ENCODE results near the gene ACER2. TPM values are rescaled to one million over a fixed set of nuclear protein-coding genes. Genes with fewer than 3 reads are reported as not detected.

ACER2 gene
- total RNA-seq, 1 experiment from 2014 or later = 9.6 TPM

DNA sequence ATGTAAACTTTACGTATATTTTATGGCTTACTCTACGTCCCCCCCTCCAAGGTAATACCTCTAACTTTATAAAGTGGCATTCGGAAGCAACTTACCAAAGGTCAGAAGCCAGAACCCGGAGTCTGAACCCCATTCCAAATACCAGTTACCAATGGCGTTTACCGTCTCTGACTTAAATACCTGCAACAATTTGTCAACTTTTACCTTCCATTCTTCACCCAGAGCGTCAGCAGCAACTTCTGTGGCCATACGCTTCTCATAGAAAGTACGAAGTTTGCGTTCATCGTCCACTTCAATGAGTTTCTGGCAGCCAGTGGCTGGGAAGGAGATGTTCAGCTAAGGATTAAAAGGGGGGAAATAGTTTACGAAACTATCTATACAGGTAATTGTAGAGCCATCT, 29.5 kb upstream of the ACER2 start:
- Histone ChIP-seq H2BK120ac (ENCODE audit: low read depth, low read length, poor library complexity, severe bottlenecking) (no peak overlapping the region), H4K20me1 (ENCODE audit: control insufficient read depth, insufficient read depth, insufficient read length) (no peaks in the 10 kb centered on the region), H4K91ac (ENCODE audit: insufficient read length, low read depth, low read length) (no peak overlapping the region), H4K5ac (ENCODE audit: insufficient read length, low read depth, low read length) (peak overlapping the region; percentile 94), H2BK12ac (ENCODE audit: insufficient read length, low read depth, low read length) (no peak overlapping the region), H3K4me2 (ENCODE audit: insufficient read depth, insufficient read length, low read length) (peak overlapping the region; percentile 88), H3K14ac (ENCODE audit: insufficient read depth, low read length) (peak overlapping the region; percentile 94; the same call in 1 of the 2 replicates), H3K4me1 (ENCODE audit: insufficient read depth, low read length) (peaks cover 2% of the 10 kb centered on the region; the same call in 1 of the 2 replicates), H3K23ac (ENCODE audit: insufficient read length, low read depth, low read length) (no peak overlapping the region), H2BK5ac (ENCODE audit: insufficient read length, low read length) (no peak overlapping the region), H3K4ac (ENCODE audit: low read depth, low read length) (no peak overlapping the region), H3K9ac (ENCODE audit: extremely low read depth, insufficient read length, low read length) (peak overlapping the region; percentile 98), H3K79me2 (ENCODE audit: insufficient read depth, low read length) (peaks cover 8% of the 10 kb centered on the region; the same call in 1 of the 2 replicates), H2AFZ (ENCODE audit: low read length) (no peak overlapping the region), H3T11ph (ENCODE audit: low read length) (no peak overlapping the region), H3K79me1 (ENCODE audit: insufficient read depth, low read depth, low read length, poor library complexity, severe bottlenecking) (no peaks in the 10 kb centered on the region), H3K27me3 (ENCODE audit: insufficient read depth, low read length) (no peaks in the 10 kb centered on the region), H3K18ac (ENCODE audit: insufficient read length, low read depth, low read length) (peak overlapping the region; percentile 89), H3K23me2 (ENCODE audit: insufficient read length, low read depth, low read length, poor library complexity, severe bottlenecking) (peaks cover 6% of the 10 kb centered on the region), H3K27ac (ENCODE audit: insufficient read length, low read depth, low read length) (peak overlapping the region; percentile 50), H3K9me3 (ENCODE audit: control insufficient read depth, low read depth, low read length) (no peaks in the 10 kb centered on the region), H2AK5ac (ENCODE audit: insufficient read length, low read length) (no peak overlapping the region), H4K8ac (replicated peaks; ENCODE audit: insufficient read length, low read depth, low read length) (no peak overlapping the region), H3K56ac (ENCODE audit: insufficient read length, low read depth, low read length) (no peak overlapping the region), H2BK20ac (ENCODE audit: low read depth, low read length, poor library complexity, severe bottlenecking) (no peak overlapping the region), H2BK15ac (ENCODE audit: low read depth, low read length) (no peak overlapping the region)
- TF ChIP-seq CTCF (conservative IDR thresholded peaks at IDR 0.05) = no peak
- H3K4me1 Mint-ChIP-seq = peaks cover 21 to 28% of the 10 kb centered on the region in 2 experiments
- H3K36me3 Mint-ChIP-seq (ENCODE audit: insufficient read depth in 1 of 3, low read depth in 3 of 3) = peaks cover 40 to 57% (median 56%) of the 10 kb centered on the region in 3 experiments
- no CpG with 5 or more reads among the region's 12 CpGs for WGBS (ENCODE audit: extremely low coverage, insufficient read length, low lambda C conversion rate)
- DNase-seq = no peak
- peak overlapping the region; percentile 100 for H3K4me3 Mint-ChIP-seq
- peak overlapping the region; percentile 100 for H3K27ac Mint-ChIP-seq
- peaks cover 2 to 3% of the 10 kb centered on the region in 2 experiments; a peak in 2 of 5 replicates for H3K9me3 Mint-ChIP-seq
- H3K27me3 Mint-ChIP-seq (ENCODE audit: low read depth) = no peaks in the 10 kb centered on the region

Measured in H9 (cell line).